HCT116 (cell line): ENCODE results near the gene DCST2. TPM values are rescaled to one million over a fixed set of nuclear protein-coding genes. Genes with fewer than 3 reads are reported as not detected.

Source experiments
- ATAC-seq: fragments of 200-7000 bp; cut with Tn5 transposase; 2 replicates; pipeline ENCODE4 v1.9.1; 2020; ENCODE audit warnings: mild to moderate bottlenecking, moderate library complexity
- BruUV-seq: library from RNA; stranded (reverse); fragments of 400-500 nt; replicated peaks from 2 replicates; lab custom pipeline; 2021; lab: Mats Ljungman, UMichigan
- CTCF ChIA-PET: fragments of 300-600 bp; sonication (Branson Sonifier 250); formaldehyde crosslinking; loops from one replicate; lab custom pipeline; 2021; ENCODE audit warnings: antibody characterized with exemption; lab: Charles Lee
- POLR2A ChIA-PET: fragments of 300-600, 350-600 bp; sonication (Branson Sonifier 250); formaldehyde crosslinking; loops from one replicate; lab custom pipeline; 2021; ENCODE audit warnings: antibody characterized with exemption; lab: Charles Lee
- RAD21 ChIA-PET, 2 experiments: fragments of 300-600 bp; sonication (Branson Sonifier 250); formaldehyde crosslinking; loops; one replicate each; lab custom pipeline; 2023; ENCODE audit warnings: low total read pairs in 2 of 2; ENCODE audit not compliant: uncharacterized antibody in 2 of 2, unreplicated experiment in 2 of 2, low non-redundant PET in 1 of 2; lab: Charles Lee
- DNase-seq: peaks from one replicate; pipeline ENCODE4 v3.0.0-alpha.2; 2010; ENCODE audit warnings: low read depth, low spot score
- H2AFZ ChIP-seq: fragments of 200-600 bp; shearing (Covaris generic), sonication (generic); 2 replicates; pipeline ENCODE4 v1.6.1; 2017; ENCODE audit warnings: low read depth, mixed run types, mixed read lengths, antibody characterized with exemption, low read length; ENCODE audit not compliant: poor library complexity, severe bottlenecking
- H3K27ac ChIP-seq: 2 replicates; pipeline ENCODE4 v1.5.1; 2012; ENCODE audit warnings: low read depth, low read length
- H3K27me3 ChIP-seq: fragments of 200-600 bp; sonication (generic); 2 replicates; pipeline ENCODE4 v1.6.1; 2016; ENCODE audit warnings: mixed run types, low read length, mixed read lengths; ENCODE audit not compliant: insufficient read depth
- H3K36me3 ChIP-seq, 2 experiments: fragments of 200-500 bp in 1 of 2; fragments of 200-600 bp in 1 of 2; sonication (Bioruptor generic) in 1 of 2; sonication (generic) in 1 of 2; 2 replicates each; pipeline versions ENCODE4 v1.5.1 to v1.6.1; 2014 to 2016; ENCODE audit warnings: low read length in 2 of 2, inconsistent platforms in 1 of 2, mixed read lengths in 1 of 2, mixed run types in 1 of 2; ENCODE audit not compliant: insufficient read depth in 2 of 2, control insufficient read depth in 1 of 2
- H3K4me1 ChIP-seq, 2 experiments: fragments of 200-600 bp in 1 of 2; sonication (generic) in 1 of 2; 2 replicates each; pipeline versions ENCODE4 v1.5.1 to v1.6.1; 2012 to 2017; ENCODE audit warnings: low read length in 2 of 2, inconsistent platforms in 1 of 2, mild to moderate bottlenecking in 1 of 2, mixed read lengths in 1 of 2, mixed run types in 1 of 2, moderate library complexity in 1 of 2; ENCODE audit not compliant: insufficient read depth in 2 of 2, control insufficient read depth in 1 of 2
- H3K4me2 ChIP-seq: fragments of 200-600 bp; sonication (generic); 2 replicates; pipeline ENCODE4 v1.6.1; 2017; ENCODE audit warnings: mixed run types, low read length, mixed read lengths
- H3K4me3 ChIP-seq, 2 experiments: fragments of 200-600 bp in 1 of 2; sonication (generic) in 1 of 2; replicated peaks in 1 of 2; 2 replicates each; pipeline ENCODE4 v1.5.1; 2011 to 2016; ENCODE audit warnings: low read length in 2 of 2, control low read depth in 1 of 2, low read depth in 1 of 2, mild to moderate bottlenecking in 1 of 2, mixed read lengths in 1 of 2, mixed run types in 1 of 2
- H3K79me2 ChIP-seq: fragments of 200-600 bp; sonication (generic); 2 replicates; pipeline ENCODE4 v1.6.1; 2017; ENCODE audit warnings: mild to moderate bottlenecking, mixed run types, low read length, moderate library complexity, mixed read lengths; ENCODE audit not compliant: insufficient read depth
- H3K9ac ChIP-seq: fragments of 200-600 bp; sonication (generic); 2 replicates; pipeline ENCODE4 v1.6.1; 2016; ENCODE audit warnings: low read length, mixed read lengths
- H3K9me2 ChIP-seq: fragments of 200-600 bp; sonication (generic), shearing (Covaris generic); 2 replicates; pipeline ENCODE4 v1.6.1; 2017; ENCODE audit warnings: mixed run types, mild to moderate bottlenecking, moderate library complexity; ENCODE audit not compliant: insufficient read depth
- H3K9me3 ChIP-seq, 2 experiments: fragments of 200-500 bp in 1 of 2; fragments of 200-600 bp in 1 of 2; sonication (Bioruptor generic) in 1 of 2; sonication (generic) in 1 of 2; 2 replicates each; pipeline ENCODE4 v1.6.1; 2014 to 2017; ENCODE audit warnings: low read length in 2 of 2, mixed read lengths in 2 of 2, inconsistent platforms in 1 of 2, low read depth in 1 of 2, mild to moderate bottlenecking in 1 of 2, mixed run types in 1 of 2, moderate library complexity in 1 of 2; ENCODE audit not compliant: control insufficient read depth in 1 of 2, insufficient read depth in 1 of 2
- H4K20me1 ChIP-seq: fragments of 200-600 bp; sonication (generic), shearing (Covaris generic); 2 replicates; pipeline ENCODE4 v1.6.1; 2017; ENCODE audit warnings: mixed run types, mild to moderate bottlenecking, moderate library complexity; ENCODE audit not compliant: insufficient read depth
- CBX3 ChIP-seq: IDR thresholded peaks from 2 replicates; pipeline ENCODE4 v1.6.1; 2012; ENCODE audit warnings: low read depth
- CEBPB ChIP-seq: IDR thresholded peaks from 2 replicates; pipeline ENCODE4 v1.6.1; 2012; ENCODE audit warnings: low read depth
- EZH2 ChIP-seq: fragments of 200-600 bp; sonication (generic); IDR thresholded peaks from 2 replicates; pipeline ENCODE4 v1.6.1; 2017; ENCODE audit warnings: antibody characterized with exemption, mixed run types
- EZH2phosphoT487 ChIP-seq: fragments of 200-600 bp; IDR thresholded peaks from 2 replicates; pipeline ENCODE4 v1.6.1; 2018; ENCODE audit warnings: antibody characterized with exemption, borderline replicate concordance
- POLR2A ChIP-seq: IDR thresholded peaks from 2 replicates; pipeline ENCODE4 v1.7.0; 2011; ENCODE audit warnings: borderline replicate concordance; ENCODE audit not compliant: insufficient read depth, insufficient read length; ENCODE audit errors: extremely low read depth
- POLR2AphosphoS5 ChIP-seq: IDR thresholded peaks from 2 replicates; pipeline ENCODE4 v1.6.1; 2011; ENCODE audit warnings: mild to moderate bottlenecking, low read depth, low read length, moderate library complexity
- TCF7L2 ChIP-seq: IDR thresholded peaks from 2 replicates; pipeline ENCODE4 v1.7.0; 2011; ENCODE audit warnings: borderline replicate concordance, inconsistent platforms; ENCODE audit not compliant: insufficient read depth, insufficient read length; ENCODE audit errors: extremely low read depth
- ZFX ChIP-seq: fragments of 450-650 bp; IDR thresholded peaks from 2 replicates; pipeline ENCODE4 v1.6.1; 2017
- ZNF274 ChIP-seq: fragments of 200-500 bp; sonication (Bioruptor generic); IDR thresholded peaks from 2 replicates; pipeline ENCODE4 v1.6.1; 2014; ENCODE audit warnings: mild to moderate bottlenecking, low read depth, low read length, inconsistent platforms
- intact Hi-C: fragments of 100-400 bp; cut with micrococcal nuclease; formaldehyde crosslinking; loops from 2 replicates; pipeline ENCODE4 v1.10.0; 2022
- total RNA-seq: library from RNA; stranded (reverse); gene quantifications from one replicate; pipeline ENCODE4 v1.2.1, GENCODE V29; 2021; ENCODE audit not compliant: unreplicated experiment
- TF ChIP-seq, protein P1 (sequence below): IDR thresholded peaks from 2 replicates; pipeline ENCODE4 v1.6.1; 2011; ENCODE audit warnings: mild to moderate bottlenecking, low read length, moderate library complexity; ENCODE audit not compliant: insufficient replicate concordance; ENCODE audit errors: extremely low read depth

Gene DCST2
- total RNA-seq, 1 experiment from 2014 or later = 2.0 TPM

DNA sequence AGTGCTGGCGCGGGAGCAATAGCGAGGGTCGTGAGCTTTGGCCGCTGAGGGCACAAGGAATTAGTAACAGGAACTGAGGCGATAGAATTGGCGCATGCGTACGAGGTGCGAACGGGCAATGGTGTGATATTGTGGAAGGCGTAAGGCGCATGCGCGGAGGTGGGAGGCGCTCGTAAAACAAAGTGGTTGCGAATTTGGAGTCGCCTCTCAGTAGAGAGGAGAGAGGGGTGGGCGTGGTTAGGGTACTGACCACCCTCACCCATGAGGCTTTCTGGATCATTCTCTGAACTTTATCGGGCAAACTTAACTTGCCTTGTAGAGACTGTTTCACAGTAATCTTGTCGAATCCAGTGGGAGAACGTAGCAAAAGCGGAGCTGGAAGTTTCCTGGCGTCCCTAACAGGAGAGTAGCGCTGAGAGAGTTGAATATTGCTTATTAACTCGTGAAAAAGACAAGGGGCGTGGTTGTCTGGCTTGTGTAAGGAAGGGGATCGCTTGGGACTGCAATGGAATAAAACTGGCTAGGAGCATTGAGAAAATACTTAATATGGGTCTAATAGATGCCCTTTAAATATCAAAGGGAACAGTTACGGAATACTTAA lies 58.7 kb downstream of the DCST2 start:
- Histone ChIP-seq H2AFZ (no peak overlapping the region), H3K27ac (peak overlapping the region; percentile 86), H3K36me3 (peaks cover 9 to 17% of the 10 kb centered on the region in 2 experiments), H3K9ac (peak overlapping the region; percentile 86), H3K9me3 (no peaks in the 10 kb centered on the region), H3K9me2 (no peaks in the 10 kb centered on the region), H4K20me1 (no peaks in the 10 kb centered on the region), H3K4me1 (peaks cover 34 to 62% of the 10 kb centered on the region in 2 experiments), H3K4me2 (peak overlapping the region; percentile 90), H3K79me2 (peaks cover 83% of the 10 kb centered on the region), H3K4me3 (peak overlapping the region; percentile 61 to 70), H3K27me3 (no peaks in the 10 kb centered on the region)
- TF ChIP-seq POLR2A (peak; percentile 65), EZH2phosphoT487 (no peak), ZFX (no peak), POLR2AphosphoS5 (peak; percentile 88), CBX3 (no peak), ZNF274 (no peak), EZH2 (no peak)
- ChIA-PET CTCF (interaction anchor here (1.6 kb wide), 1 partner anchor 8 kb away, joined by 4 read pairs; the partner anchor contains the start of gene FLAD1), RAD21 (no interaction called here), POLR2A (interaction anchor here (1.0 to 5.4 kb wide), 6 partner anchors 9 to 43 kb away, joined by 3 to 38 read pairs (median 7); partner anchors contain the start of genes FLAD1, LENEP and PYGO2)
- DNase-seq = peak; percentile 95
- intact Hi-C loops = loop anchor here (1.0 to 5.0 kb wide), 4 partner anchors 26 to 162 kb away; partner anchors contain the start of genes EFNA4 and SLC50A1
- ATAC-seq = peak; percentile 55
- no TSS peak for BruUV-seq

DNA sequence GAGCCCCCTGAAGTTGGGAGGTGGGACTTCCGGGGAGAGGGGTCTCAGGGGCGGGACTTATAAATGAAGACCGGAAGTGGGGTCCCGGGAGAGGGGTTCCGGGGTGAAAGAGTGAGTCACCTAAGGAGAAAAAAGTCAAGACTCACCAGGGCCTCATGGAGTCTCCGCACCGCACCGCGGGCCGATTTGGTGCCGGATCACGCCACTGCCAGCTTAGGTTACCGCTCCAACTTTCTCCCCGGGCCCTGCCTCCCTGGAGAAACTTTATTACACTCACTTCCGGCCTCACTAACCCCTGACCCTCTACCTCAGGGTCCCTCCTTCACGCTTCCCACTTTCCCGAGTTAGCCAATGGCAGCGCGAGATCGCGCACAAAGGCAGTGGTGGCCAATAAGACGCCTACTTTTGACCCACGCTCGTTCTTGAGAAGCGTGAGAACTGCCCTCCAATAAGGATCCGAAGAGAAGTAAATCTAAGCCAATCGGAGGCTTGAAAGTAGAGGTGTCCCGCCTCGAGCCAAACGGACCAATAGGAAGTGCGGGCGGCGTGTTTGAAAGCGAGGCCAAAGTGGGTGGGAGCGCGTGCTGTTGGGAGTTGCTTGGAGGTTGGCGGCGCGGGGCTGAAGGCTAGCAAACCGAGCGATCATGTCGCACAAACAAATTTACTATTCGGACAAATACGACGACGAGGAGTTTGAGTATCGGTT lies 59.3 kb downstream of the DCST2 start, which contains the start of gene CKS1B:
CKS1B (plus strand) TSS at position 580 of the 706 bp plus-strand sequence; CDS start at position 645, 65 bp downstream.
- ATAC-seq (peak; percentile 78), DNase-seq (peak; percentile 100)
- peaks cover 5 to 23% of the 10 kb centered on the region in 2 experiments for H3K36me3 ChIP-seq
- BruUV-seq = no TSS peak
- H3K79me2 ChIP-seq = peaks cover 85% of the 10 kb centered on the region
- H3K4me2 ChIP-seq = peak within 1 kb of the TSS; percentile 90
- H3K27ac ChIP-seq = peak within 1 kb of the TSS; percentile 86
- ChIA-PET RAD21 (interaction anchor here (0.8 kb wide), 2 partner anchors 10 to 25 kb away, joined by 3 to 4 read pairs; no protein-coding TSS in a partner anchor), CTCF (interaction anchor here (0.7 to 2.6 kb wide), 9 partner anchors 8 to 277 kb away, joined by 3 to 14 read pairs (median 3); partner anchors contain the start of genes ADAM15, FLAD1, KRTCAP2 and PBXIP1), POLR2A (interaction anchor here (0.5 to 5.4 kb wide), 20 partner anchors 9 to 1525 kb away, joined by 3 to 46 read pairs (median 5); partner anchors contain the start of genes FLAD1, KRTCAP2, LENEP and PBXIP1)
- H3K27me3 ChIP-seq = no peaks in the 10 kb centered on the region
- no peaks in the 10 kb centered on the region for H3K9me2 ChIP-seq
- H4K20me1 ChIP-seq = no peaks in the 10 kb centered on the region
- H2AFZ ChIP-seq = no peak within 1 kb of the TSS
- intact Hi-C loops = loop anchor here (1.0 to 5.0 kb wide), 4 partner anchors 27 to 163 kb away; partner anchors contain the start of genes EFNA4 and SLC50A1
- TF ChIP-seq, protein P1, sequence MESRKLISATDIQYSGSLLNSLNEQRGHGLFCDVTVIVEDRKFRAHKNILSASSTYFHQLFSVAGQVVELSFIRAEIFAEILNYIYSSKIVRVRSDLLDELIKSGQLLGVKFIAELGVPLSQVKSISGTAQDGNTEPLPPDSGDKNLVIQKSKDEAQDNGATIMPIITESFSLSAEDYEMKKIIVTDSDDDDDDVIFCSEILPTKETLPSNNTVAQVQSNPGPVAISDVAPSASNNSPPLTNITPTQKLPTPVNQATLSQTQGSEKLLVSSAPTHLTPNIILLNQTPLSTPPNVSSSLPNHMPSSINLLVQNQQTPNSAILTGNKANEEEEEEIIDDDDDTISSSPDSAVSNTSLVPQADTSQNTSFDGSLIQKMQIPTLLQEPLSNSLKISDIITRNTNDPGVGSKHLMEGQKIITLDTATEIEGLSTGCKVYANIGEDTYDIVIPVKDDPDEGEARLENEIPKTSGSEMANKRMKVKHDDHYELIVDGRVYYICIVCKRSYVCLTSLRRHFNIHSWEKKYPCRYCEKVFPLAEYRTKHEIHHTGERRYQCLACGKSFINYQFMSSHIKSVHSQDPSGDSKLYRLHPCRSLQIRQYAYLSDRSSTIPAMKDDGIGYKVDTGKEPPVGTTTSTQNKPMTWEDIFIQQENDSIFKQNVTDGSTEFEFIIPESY = peak; percentile 61
- no peak for TF ChIP-seq CEBPB
- TF ChIP-seq TCF7L2 = peak; percentile 98
- H3K4me1 ChIP-seq = peaks cover 40 to 64% of the 10 kb centered on the region in 2 experiments
- no peaks in the 10 kb centered on the region for H3K9me3 ChIP-seq
- peak within 1 kb of the TSS; percentile 61 to 70 for H3K4me3 ChIP-seq
- H3K9ac ChIP-seq = peak within 1 kb of the TSS; percentile 86
